ENCODE results near the gene SMC5. TPM values are rescaled to one million over a fixed set of nuclear protein-coding genes. Genes with fewer than 3 reads are reported as not detected.

SMC5 gene
- total and polyA plus RNA-seq, 4 donors: 5.6 to 70.8 (median 10.3) TPM

- H3K9ac ChIP-seq (ENCODE audit: low read depth in 1 of 2, low read length in 2 of 2): no peak overlapping the region
- no peak for DNase-seq (ENCODE audit: low spot score)
- 97% methylated on average over 8 of the region's 8 CpGs for WGBS
- peaks cover 8 to 38% (median 25%) of the 10 kb centered on the region in 4 donors for H3K4me1 ChIP-seq (ENCODE audit: control insufficient read depth in 4 of 4, insufficient read depth in 4 of 4, low read length in 3 of 4)
- TF ChIP-seq RXRA (IDR thresholded peaks at IDR 0.05) (no peak), YY1 (IDR thresholded peaks at IDR 0.05) (no peak), REST (IDR thresholded peaks at IDR 0.05) (no peak), JUND (IDR thresholded peaks at IDR 0.05) (no peak), ZBTB33 (IDR thresholded peaks at IDR 0.05) (no peak), EGR1 (IDR thresholded peaks at IDR 0.05; ENCODE audit: low read depth in 2 of 2) (no peak), HNF4A (conservative IDR thresholded peaks at IDR 0.05) (no peak), CTCF (IDR thresholded peaks at IDR 0.05; ENCODE audit: low read depth, low read length, missing input control) (no peak), FOXA1 (IDR thresholded peaks at IDR 0.05) (no peak), FOXA2 (IDR thresholded peaks at IDR 0.05) (no peak), NR2F2 (IDR thresholded peaks at IDR 0.05) (no peak), ATF3 (IDR thresholded peaks at IDR 0.05) (no peak), TAF1 (conservative IDR thresholded peaks at IDR 0.05) (no peak), GABPA (IDR thresholded peaks at IDR 0.05 in 1 of 2, conservative IDR thresholded peaks at IDR 0.05 in 1 of 2) (no peak)
- no peak overlapping the region for H3K4me3 ChIP-seq (ENCODE audit: low read depth in 1 of 3, low read length in 3 of 3)
- H3K27me3 ChIP-seq (ENCODE audit: control insufficient read depth in 4 of 4, insufficient read depth in 4 of 4, low read length in 3 of 4): no peaks in the 10 kb centered on the region
- no peaks in the 10 kb centered on the region for H3K9me3 ChIP-seq (ENCODE audit: control insufficient read depth in 4 of 4, low read length in 3 of 4)
- H3K36me3 ChIP-seq (ENCODE audit: control insufficient read depth in 4 of 4, insufficient read depth in 3 of 4, low read depth in 1 of 4, low read length in 3 of 4): peaks cover 0 to 11% (median 8%) of the 10 kb centered on the region in 4 donors
- no peak overlapping the region for H3K27ac ChIP-seq (ENCODE audit: low read depth in 1 of 2, low read length in 2 of 2)
Observed at GRCh38 chr9:70260606-70261005, 1.8 kb downstream of the SMC5 start.

- H3K9me3 ChIP-seq (ENCODE audit: control insufficient read depth in 4 of 4, low read length in 3 of 4): no peaks in the 10 kb centered on the region
- H3K27ac ChIP-seq (ENCODE audit: low read depth in 1 of 2, low read length in 2 of 2): no peak overlapping the region
- no peak overlapping the region for H3K4me3 ChIP-seq (ENCODE audit: low read depth in 1 of 3, low read length in 3 of 3)
- no peaks in the 10 kb centered on the region for H3K27me3 ChIP-seq (ENCODE audit: control insufficient read depth in 4 of 4, insufficient read depth in 4 of 4, low read length in 3 of 4)
- no peak overlapping the region for H3K9ac ChIP-seq (ENCODE audit: low read depth in 1 of 2, low read length in 2 of 2)
- 91% methylated on average over 4 of the region's 4 CpGs for WGBS
- H3K4me1 ChIP-seq (ENCODE audit: control insufficient read depth in 4 of 4, insufficient read depth in 4 of 4, low read length in 3 of 4): peaks cover 8 to 31% (median 19%) of the 10 kb centered on the region in 4 donors
- no peak for DNase-seq (ENCODE audit: low spot score)
- peaks cover 0 to 14% (median 9%) of the 10 kb centered on the region in 4 donors for H3K36me3 ChIP-seq (ENCODE audit: control insufficient read depth in 4 of 4, insufficient read depth in 3 of 4, low read depth in 1 of 4, low read length in 3 of 4)
- TF ChIP-seq RXRA (IDR thresholded peaks at IDR 0.05) (no peak), ATF3 (IDR thresholded peaks at IDR 0.05) (no peak), CTCF (IDR thresholded peaks at IDR 0.05; ENCODE audit: low read depth, low read length, missing input control) (no peak), HNF4G (IDR thresholded peaks at IDR 0.05) (no peak), JUND (IDR thresholded peaks at IDR 0.05) (no peak), EGR1 (IDR thresholded peaks at IDR 0.05; ENCODE audit: low read depth in 2 of 2) (no peak), ZBTB33 (IDR thresholded peaks at IDR 0.05) (no peak), FOXA2 (IDR thresholded peaks at IDR 0.05) (no peak), MAX (IDR thresholded peaks at IDR 0.05) (no peak)
Observed at GRCh38 chr9:70261131-70261870, 2.5 kb downstream of the SMC5 start.

Measured in liver (tissue), 9 donors.